ENCODE measurements around the gene FAM174B. TPM values are rescaled to one million over a fixed set of nuclear protein-coding genes. Genes with fewer than 3 reads are reported as not detected.
A peak's percentile ranks its signal among the peaks of the same experiment; 100 is the strongest.

The FAM174B gene
- total and polyA plus RNA-seq, 4 donors = 19.0 to 59.6 (median 42.3) TPM

GRCh38 chr15:92574161-92574560, 81.4 kb downstream of the FAM174B start:
- 47 to 56% methylated on average over 1 of the region's 1 CpG for WGBS, 2 donors
- Histone ChIP-seq H3K36me3 (ENCODE audit: control insufficient read depth in 4 of 4, insufficient read depth in 4 of 4, low read length in 4 of 4) (no peaks in the 10 kb centered on the region), H3K9ac (ENCODE audit: insufficient read depth in 1 of 2, low read length in 2 of 2) (no peak overlapping the region), H3K27ac (ENCODE audit: low read depth in 1 of 2, low read length in 1 of 2) (no peak overlapping the region), H3K27me3 (ENCODE audit: control insufficient read depth in 3 of 3, insufficient read depth in 3 of 3, low read length in 2 of 3) (no peaks in the 10 kb centered on the region), H3K4me3 (no peak overlapping the region), H3K4me1 (ENCODE audit: control insufficient read depth in 5 of 5, insufficient read depth in 5 of 5, low read length in 5 of 5) (peaks cover 0 to 7% (median 0%) of the 10 kb centered on the region in 5 donors), H3K9me3 (ENCODE audit: control insufficient read depth in 4 of 4, insufficient read depth in 3 of 4, low read length in 3 of 4) (no peaks in the 10 kb centered on the region)
- no peak for TF ChIP-seq CTCF (IDR thresholded peaks at IDR 0.05; ENCODE audit: control extremely low read depth, extremely low read depth)
- no peak for DNase-seq
- no peak for ATAC-seq (ENCODE audit: insufficient read depth, low FRiP score)

GRCh38 chr15:92571824-92572223, 83.8 kb downstream of the FAM174B start:
- no peak overlapping the region for H3K4me3 ChIP-seq
- H3K9ac ChIP-seq (ENCODE audit: insufficient read depth in 1 of 2, low read length in 2 of 2) = no peak overlapping the region
- no peaks in the 10 kb centered on the region for H3K36me3 ChIP-seq (ENCODE audit: control insufficient read depth in 4 of 4, insufficient read depth in 4 of 4, low read length in 4 of 4)
- WGBS, 2 donors = 59 to 89% methylated on average over 4 of the region's 4 CpGs
- peaks cover 0 to 7% (median 2%) of the 10 kb centered on the region in 5 donors for H3K4me1 ChIP-seq (ENCODE audit: control insufficient read depth in 5 of 5, insufficient read depth in 5 of 5, low read length in 5 of 5)
- ATAC-seq (ENCODE audit: insufficient read depth, low FRiP score) = no peak
- no peaks in the 10 kb centered on the region for H3K9me3 ChIP-seq (ENCODE audit: control insufficient read depth in 4 of 4, insufficient read depth in 3 of 4, low read length in 3 of 4)
- no peak for TF ChIP-seq CTCF (IDR thresholded peaks at IDR 0.05; ENCODE audit: control extremely low read depth, extremely low read depth)
- H3K27ac ChIP-seq (ENCODE audit: low read depth in 1 of 2, low read length in 1 of 2) = no peak overlapping the region
- H3K27me3 ChIP-seq (ENCODE audit: control insufficient read depth in 3 of 3, insufficient read depth in 3 of 3, low read length in 2 of 3) = no peaks in the 10 kb centered on the region
- no peak for DNase-seq

GRCh38 chr15:92570391-92570790, 85.2 kb downstream of the FAM174B start:
- H3K9ac ChIP-seq (ENCODE audit: insufficient read depth in 1 of 2, low read length in 2 of 2) = no peak overlapping the region
- TF ChIP-seq CTCF (IDR thresholded peaks at IDR 0.05; ENCODE audit: control extremely low read depth, extremely low read depth) = no peak
- H3K4me3 ChIP-seq = no peak overlapping the region
- H3K27me3 ChIP-seq (ENCODE audit: control insufficient read depth in 3 of 3, insufficient read depth in 3 of 3, low read length in 2 of 3) = no peaks in the 10 kb centered on the region
- peaks cover 0 to 7% (median 2%) of the 10 kb centered on the region in 5 donors for H3K4me1 ChIP-seq (ENCODE audit: control insufficient read depth in 5 of 5, insufficient read depth in 5 of 5, low read length in 5 of 5)
- ATAC-seq (ENCODE audit: insufficient read depth, low FRiP score) = no peak
- no peaks in the 10 kb centered on the region for H3K9me3 ChIP-seq (ENCODE audit: control insufficient read depth in 4 of 4, insufficient read depth in 3 of 4, low read length in 3 of 4)
- WGBS, 2 donors = 73 to 76% methylated on average over 6 to 7 of the region's 7 CpGs
- H3K36me3 ChIP-seq (ENCODE audit: control insufficient read depth in 4 of 4, insufficient read depth in 4 of 4, low read length in 4 of 4) = no peaks in the 10 kb centered on the region
- no peak for DNase-seq
- H3K27ac ChIP-seq (ENCODE audit: low read depth in 1 of 2, low read length in 1 of 2) = no peak overlapping the region

GRCh38 chr15:92569778-92570177, 85.8 kb downstream of the FAM174B start:
- ATAC-seq (ENCODE audit: insufficient read depth, low FRiP score) = no peak
- WGBS, 2 donors = 61 to 74% methylated on average over 3 of the region's 3 CpGs
- H3K9ac ChIP-seq (ENCODE audit: insufficient read depth in 1 of 2, low read length in 2 of 2) = no peak overlapping the region

More at GRCh38 chr15:92569778-92570177, 85.8 kb downstream of the FAM174B start:
- DNase-seq = no peak
- no peak for TF ChIP-seq CTCF (IDR thresholded peaks at IDR 0.05; ENCODE audit: control extremely low read depth, extremely low read depth)
- Histone ChIP-seq H3K36me3 (ENCODE audit: control insufficient read depth in 4 of 4, insufficient read depth in 4 of 4, low read length in 4 of 4) (no peaks in the 10 kb centered on the region), H3K27ac (ENCODE audit: low read depth in 1 of 2, low read length in 1 of 2) (peak overlapping the region in 1 of 2 donors; percentile 11), H3K4me3 (no peak overlapping the region), H3K27me3 (ENCODE audit: control insufficient read depth in 3 of 3, insufficient read depth in 3 of 3, low read length in 2 of 3) (no peaks in the 10 kb centered on the region), H3K4me1 (ENCODE audit: control insufficient read depth in 5 of 5, insufficient read depth in 5 of 5, low read length in 5 of 5) (peaks cover 0 to 7% (median 3%) of the 10 kb centered on the region in 5 donors), H3K9me3 (ENCODE audit: control insufficient read depth in 4 of 4, insufficient read depth in 3 of 4, low read length in 3 of 4) (no peaks in the 10 kb centered on the region)
